Kidney glomerular epithelial cell (primary cell): ENCODE measurements around the gene LAMB4.
A peak's percentile ranks its signal among the peaks of the same experiment; 100 is the strongest.

Experiments used
- DNase-seq: peaks from one replicate; lab custom pipeline; 2025; lab: John Stamatoyannopoulos, UW

Gene LAMB4

GRCh38 chr7:108078691-108079090 lies 51.5 kb downstream of the LAMB4 start:
- no peak for DNase-seq

GRCh38 chr7:108078211-108078673 lies 51.9 kb downstream of the LAMB4 start:
- DNase-seq: no peak

- no peak for DNase-seq
Measured at GRCh38 chr7:108077709-108078108, 52.5 kb downstream of the LAMB4 start.

- DNase-seq: no peak
Measured at GRCh38 chr7:108076156-108076555, 54.0 kb downstream of the LAMB4 start.

- no peak for DNase-seq
Measured at GRCh38 chr7:108073305-108074070, 56.7 kb downstream of the LAMB4 start.

GRCh38 chr7:108072739-108073138 lies 57.4 kb downstream of the LAMB4 start:
- no peak for DNase-seq

GRCh38 chr7:108072116-108072515 lies 58.0 kb downstream of the LAMB4 start:
- DNase-seq: no peak

- DNase-seq: no peak
Measured at GRCh38 chr7:108071551-108071950, 58.6 kb downstream of the LAMB4 start.

GRCh38 chr7:108069646-108070045 lies 60.5 kb downstream of the LAMB4 start:
- no peak for DNase-seq

GRCh38 chr7:108067844-108068243 lies 62.3 kb downstream of the LAMB4 start:
- DNase-seq: no peak

GRCh38 chr7:108066486-108066885 lies 63.7 kb downstream of the LAMB4 start:
- DNase-seq: no peak

GRCh38 chr7:108063520-108063933 lies 66.6 kb downstream of the LAMB4 start:
- no peak for DNase-seq

- DNase-seq: no peak
Measured at GRCh38 chr7:108062250-108063014, 67.7 kb downstream of the LAMB4 start.

- no peak for DNase-seq
Measured at GRCh38 chr7:108059526-108059925, 70.6 kb downstream of the LAMB4 start.

- DNase-seq: peak; percentile 93
Measured at GRCh38 chr7:108057951-108058481, 72.1 kb downstream of the LAMB4 start.

- DNase-seq: no peak
Measured at GRCh38 chr7:108055611-108056021, 74.5 kb downstream of the LAMB4 start.

- DNase-seq: no peak
Measured at GRCh38 chr7:108054537-108054936, 75.6 kb downstream of the LAMB4 start.

GRCh38 chr7:108053250-108053649 lies 76.9 kb downstream of the LAMB4 start:
- no peak for DNase-seq

GRCh38 chr7:108051454-108051853 lies 78.7 kb downstream of the LAMB4 start:
- no peak for DNase-seq

- no peak for DNase-seq
Measured at GRCh38 chr7:108049962-108050361, 80.2 kb downstream of the LAMB4 start.

- DNase-seq: no peak
Measured at GRCh38 chr7:108048422-108048821, 81.7 kb downstream of the LAMB4 start.

- no peak for DNase-seq
Measured at GRCh38 chr7:108046952-108047506, 83.1 kb downstream of the LAMB4 start.

GRCh38 chr7:108045669-108046068 lies 84.5 kb downstream of the LAMB4 start:
- no peak for DNase-seq
